Measurements from ENCODE around the gene TMEM121B. TPM values are rescaled to one million over a fixed set of nuclear protein-coding genes. Genes with fewer than 3 reads are reported as not detected.

TMEM121B gene
- total RNA-seq, 2 experiments from 2014 or later: 0.15 to 0.32 TPM

- Histone ChIP-seq H3K4me1 (ENCODE audit: insufficient read depth, low read length, poor library complexity, severe bottlenecking) (no peaks in the 10 kb centered on the region), H3K9me3 (ENCODE audit: low read length) (no peaks in the 10 kb centered on the region), H3K27ac (ENCODE audit: low read depth, low read length, poor library complexity, severe bottlenecking) (no peak overlapping the region), H3K9me2 (ENCODE audit: insufficient read depth, low read length) (no peaks in the 10 kb centered on the region), H3K4me3 (ENCODE audit: low read depth, low read length, poor library complexity, severe bottlenecking) (no peak overlapping the region), H3K79me2 (ENCODE audit: insufficient read depth, low read depth, low read length) (no peaks in the 10 kb centered on the region), H4K20me1 (ENCODE audit: insufficient read depth, low read length) (no peaks in the 10 kb centered on the region), H3K4me2 (ENCODE audit: low read length) (no peak overlapping the region), H2AFZ (ENCODE audit: low read length) (no peak overlapping the region), H3K36me3 (ENCODE audit: insufficient read depth, low read length) (peaks cover 12% of the 10 kb centered on the region; the same call in 1 of the 2 replicates)
- intact Hi-C loops (cut with micrococcal nuclease; ENCODE audit: unreplicated experiment): no loop called here
- ChIA-PET CTCF (ENCODE audit: unreplicated experiment) (no interaction called here), POLR2A (interaction anchor here (0.7 kb wide), 1 partner anchor 447 kb away, joined by 4 read pairs; no protein-coding TSS in a partner anchor)
- DNase-seq (ENCODE audit: low spot score): no peak
- no TSS peak for BruUV-seq (replicated peaks)
- TF ChIP-seq EZH2phosphoT487 (IDR thresholded peaks at IDR 0.05; ENCODE audit: borderline replicate concordance, low read depth, low read length) (no peak), CTCF (conservative IDR thresholded peaks at IDR 0.05; ENCODE audit: low read length) (no peak)
Observed at GRCh38 chr22:17105143-17106129, 15.7 kb downstream of the TMEM121B start.

GRCh38 chr22:17104336-17104935 lies 16.7 kb downstream of the TMEM121B start:
- intact Hi-C loops (cut with micrococcal nuclease; ENCODE audit: unreplicated experiment): no loop called here
- CTCF ChIA-PET (ENCODE audit: unreplicated experiment): no interaction called here
- TF ChIP-seq EZH2phosphoT487 (IDR thresholded peaks at IDR 0.05; ENCODE audit: borderline replicate concordance, low read depth, low read length): no peak
- TF ChIP-seq CTCF (conservative IDR thresholded peaks at IDR 0.05; ENCODE audit: low read length): no peak

More at GRCh38 chr22:17104336-17104935, 16.7 kb downstream of the TMEM121B start:
- Histone ChIP-seq H3K4me2 (ENCODE audit: low read length) (no peak overlapping the region), H2AFZ (ENCODE audit: low read length) (no peak overlapping the region), H3K36me3 (ENCODE audit: insufficient read depth, low read length) (peaks cover 17% of the 10 kb centered on the region; the same call in 1 of the 2 replicates), H3K4me1 (ENCODE audit: insufficient read depth, low read length, poor library complexity, severe bottlenecking) (no peaks in the 10 kb centered on the region), H3K4me3 (ENCODE audit: low read depth, low read length, poor library complexity, severe bottlenecking) (no peak overlapping the region), H3K79me2 (ENCODE audit: insufficient read depth, low read depth, low read length) (no peaks in the 10 kb centered on the region), H3K27ac (ENCODE audit: low read depth, low read length, poor library complexity, severe bottlenecking) (no peak overlapping the region), H3K9me3 (ENCODE audit: low read length) (no peaks in the 10 kb centered on the region), H3K9me2 (ENCODE audit: insufficient read depth, low read length) (no peaks in the 10 kb centered on the region), H4K20me1 (ENCODE audit: insufficient read depth, low read length) (no peaks in the 10 kb centered on the region)
- no TSS peak for BruUV-seq (replicated peaks)
- DNase-seq (ENCODE audit: low spot score): no peak
- POLR2A ChIA-PET: no interaction called here

Measured in OCI-LY7 (cell line).